Measurements from ENCODE around the gene HUWE1.
"Not testable (repeated sequence)": the region's sequence is repeated elsewhere in the genome, so short reads cannot be mapped to it uniquely, and the experiment has no call there.

The HUWE1 gene, protein sequence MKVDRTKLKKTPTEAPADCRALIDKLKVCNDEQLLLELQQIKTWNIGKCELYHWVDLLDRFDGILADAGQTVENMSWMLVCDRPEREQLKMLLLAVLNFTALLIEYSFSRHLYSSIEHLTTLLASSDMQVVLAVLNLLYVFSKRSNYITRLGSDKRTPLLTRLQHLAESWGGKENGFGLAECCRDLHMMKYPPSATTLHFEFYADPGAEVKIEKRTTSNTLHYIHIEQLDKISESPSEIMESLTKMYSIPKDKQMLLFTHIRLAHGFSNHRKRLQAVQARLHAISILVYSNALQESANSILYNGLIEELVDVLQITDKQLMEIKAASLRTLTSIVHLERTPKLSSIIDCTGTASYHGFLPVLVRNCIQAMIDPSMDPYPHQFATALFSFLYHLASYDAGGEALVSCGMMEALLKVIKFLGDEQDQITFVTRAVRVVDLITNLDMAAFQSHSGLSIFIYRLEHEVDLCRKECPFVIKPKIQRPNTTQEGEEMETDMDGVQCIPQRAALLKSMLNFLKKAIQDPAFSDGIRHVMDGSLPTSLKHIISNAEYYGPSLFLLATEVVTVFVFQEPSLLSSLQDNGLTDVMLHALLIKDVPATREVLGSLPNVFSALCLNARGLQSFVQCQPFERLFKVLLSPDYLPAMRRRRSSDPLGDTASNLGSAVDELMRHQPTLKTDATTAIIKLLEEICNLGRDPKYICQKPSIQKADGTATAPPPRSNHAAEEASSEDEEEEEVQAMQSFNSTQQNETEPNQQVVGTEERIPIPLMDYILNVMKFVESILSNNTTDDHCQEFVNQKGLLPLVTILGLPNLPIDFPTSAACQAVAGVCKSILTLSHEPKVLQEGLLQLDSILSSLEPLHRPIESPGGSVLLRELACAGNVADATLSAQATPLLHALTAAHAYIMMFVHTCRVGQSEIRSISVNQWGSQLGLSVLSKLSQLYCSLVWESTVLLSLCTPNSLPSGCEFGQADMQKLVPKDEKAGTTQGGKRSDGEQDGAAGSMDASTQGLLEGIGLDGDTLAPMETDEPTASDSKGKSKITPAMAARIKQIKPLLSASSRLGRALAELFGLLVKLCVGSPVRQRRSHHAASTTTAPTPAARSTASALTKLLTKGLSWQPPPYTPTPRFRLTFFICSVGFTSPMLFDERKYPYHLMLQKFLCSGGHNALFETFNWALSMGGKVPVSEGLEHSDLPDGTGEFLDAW (N-terminal part only)

DNA sequence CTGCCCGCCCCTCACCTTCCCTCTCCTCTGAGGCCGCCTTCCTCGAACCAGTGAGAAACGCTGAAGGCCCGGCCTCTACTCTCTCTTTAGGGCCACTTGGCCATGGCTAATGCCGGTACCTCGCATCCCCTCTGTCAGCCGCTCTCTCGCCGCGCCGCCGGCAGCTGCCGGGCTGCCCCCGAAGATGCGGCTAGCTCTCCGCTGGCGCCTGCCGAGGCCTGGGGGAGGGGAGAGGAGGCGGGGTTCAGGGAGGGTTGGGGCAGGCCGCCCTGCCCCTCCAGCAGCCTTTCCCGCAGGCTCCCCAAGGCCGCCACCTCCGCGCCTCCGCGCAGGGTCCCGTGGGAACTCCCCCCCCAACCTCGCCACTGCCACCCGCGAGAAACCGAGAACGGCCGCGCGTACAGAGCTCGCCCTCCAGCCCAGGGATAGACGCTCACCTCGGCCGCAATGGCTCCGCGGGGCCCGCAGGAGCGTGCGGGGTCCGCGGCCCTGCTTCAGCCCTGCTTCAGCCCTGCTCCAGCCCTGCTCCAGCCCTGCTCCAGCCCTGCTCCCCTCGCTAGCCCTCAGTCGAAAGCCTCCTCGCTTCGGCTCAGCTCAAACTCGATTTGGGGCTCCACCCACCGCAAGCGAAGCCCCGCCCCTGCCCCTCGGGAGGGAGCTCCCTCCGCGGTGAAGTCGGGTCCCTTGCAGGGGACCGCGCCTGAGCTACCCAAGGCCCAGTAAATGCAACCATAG, at the start of gene HUWE1:
Gene HUWE1, minus strand, starts transcription at position 569 of the 735 bp plus-strand sequence. CDS start 32,612 bp downstream, outside the sequence.
- Mint-ChIP-seq H3K9me3 (no peaks in the 10 kb centered on the region), H3K4me3 (peak within 1 kb of the TSS; percentile 95), H3K27ac (peak within 1 kb of the TSS; percentile 85), H3K4me1 (peaks cover 18% of the 10 kb centered on the region), H3K27me3 (no peaks in the 10 kb centered on the region), H3K36me3 (peaks cover 3% of the 10 kb centered on the region)
- DNase-seq (ENCODE audit: low spot score in 2 of 2) (peak; percentile 73 to 74), ATAC-seq (ENCODE audit: low read depth) (peak; percentile 45)

DNA sequence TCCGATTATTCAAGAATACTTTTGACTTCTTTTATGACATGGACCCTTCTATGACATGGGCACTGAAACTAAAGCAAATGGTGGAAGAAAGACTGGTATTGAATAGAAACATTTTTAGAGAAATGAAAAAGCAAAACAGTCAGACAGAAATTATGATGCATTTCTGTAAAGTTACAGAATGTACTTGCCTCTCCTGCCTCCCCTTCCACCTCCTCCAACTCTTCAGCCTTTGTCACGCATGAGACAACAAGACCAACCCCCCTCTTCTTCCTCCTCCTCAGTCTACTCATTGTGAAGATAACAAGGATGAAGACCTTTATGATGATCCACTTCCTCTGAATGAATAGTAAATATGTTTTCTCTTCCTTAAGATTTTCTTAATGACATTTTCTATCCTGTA, 46.3 kb upstream of the HUWE1 start:
- Mint-ChIP-seq H3K9me3 (no peaks in the 10 kb centered on the region), H3K27me3 (no peaks in the 10 kb centered on the region), H3K4me1 (peaks cover 18% of the 10 kb centered on the region), H3K27ac (no peak overlapping the region), H3K4me3 (no peak overlapping the region), H3K36me3 (no peaks in the 10 kb centered on the region)
- no peak for ATAC-seq (ENCODE audit: low read depth)
- no peak for DNase-seq (ENCODE audit: low spot score in 2 of 2)

GRCh38 chrX:53729751-53730150, 43.2 kb upstream of the HUWE1 start:
- no peak overlapping the region for H3K27ac Mint-ChIP-seq
- H3K27me3 Mint-ChIP-seq, result no peaks in the 10 kb centered on the region
- H3K4me1 Mint-ChIP-seq, result peaks cover 18% of the 10 kb centered on the region
- DNase-seq (ENCODE audit: low spot score in 2 of 2) (no peak), ATAC-seq (ENCODE audit: low read depth) (no peak)
- H3K36me3 Mint-ChIP-seq, result no peaks in the 10 kb centered on the region
- no peaks in the 10 kb centered on the region for H3K9me3 Mint-ChIP-seq
- H3K4me3 Mint-ChIP-seq, result no peak overlapping the region

DNA sequence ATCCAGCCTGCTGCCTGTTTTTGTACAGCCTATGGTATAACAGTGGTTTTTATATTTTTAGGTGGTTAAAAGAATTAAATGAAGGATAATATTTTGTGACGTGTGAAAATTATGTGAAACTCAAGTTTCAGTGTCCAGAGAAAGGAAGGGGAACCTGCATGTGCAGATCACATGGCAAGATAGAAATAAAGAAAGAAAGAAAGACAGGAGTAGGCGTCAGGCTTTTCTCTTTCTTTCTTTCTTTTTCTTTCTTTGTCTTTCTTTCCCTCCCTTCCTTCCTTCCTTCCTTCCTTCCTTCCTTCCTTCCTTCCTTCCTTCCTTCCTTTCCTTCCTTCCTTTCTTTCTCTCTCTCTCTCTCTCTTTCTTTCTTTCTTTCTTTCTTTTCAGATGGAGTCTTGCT, 42.0 kb upstream of the HUWE1 start:
- Mint-ChIP-seq H3K9me3 (no peaks in the 10 kb centered on the region), H3K27me3 (no peaks in the 10 kb centered on the region), H3K4me3 (no peak overlapping the region), H3K27ac (peak overlapping the region; percentile 26), H3K36me3 (no peaks in the 10 kb centered on the region), H3K4me1 (peaks cover 14% of the 10 kb centered on the region)
- no peak for DNase-seq (ENCODE audit: low spot score in 2 of 2)
- no peak for ATAC-seq (ENCODE audit: low read depth)

GRCh38 chrX:53724872-53725271, 38.4 kb upstream of the HUWE1 start:
- no peak overlapping the region for H3K27ac Mint-ChIP-seq
- no peaks in the 10 kb centered on the region for H3K27me3 Mint-ChIP-seq
- DNase-seq (ENCODE audit: low spot score in 2 of 2) (no peak), ATAC-seq (ENCODE audit: low read depth) (no peak)
- no peaks in the 10 kb centered on the region for H3K36me3 Mint-ChIP-seq
- no peak overlapping the region for H3K4me3 Mint-ChIP-seq
- peaks cover 7% of the 10 kb centered on the region for H3K4me1 Mint-ChIP-seq
- no peaks in the 10 kb centered on the region for H3K9me3 Mint-ChIP-seq

- Mint-ChIP-seq H3K4me3 (no peak overlapping the region), H3K36me3 (no peaks in the 10 kb centered on the region), H3K9me3 (no peaks in the 10 kb centered on the region), H3K27me3 (no peaks in the 10 kb centered on the region), H3K4me1 (peaks cover 6% of the 10 kb centered on the region), H3K27ac (no peak overlapping the region)
- ATAC-seq (ENCODE audit: low read depth), result no peak
- no peak for DNase-seq (ENCODE audit: low spot score in 2 of 2)
Observed at GRCh38 chrX:53723381-53723780, 36.9 kb upstream of the HUWE1 start.

DNA sequence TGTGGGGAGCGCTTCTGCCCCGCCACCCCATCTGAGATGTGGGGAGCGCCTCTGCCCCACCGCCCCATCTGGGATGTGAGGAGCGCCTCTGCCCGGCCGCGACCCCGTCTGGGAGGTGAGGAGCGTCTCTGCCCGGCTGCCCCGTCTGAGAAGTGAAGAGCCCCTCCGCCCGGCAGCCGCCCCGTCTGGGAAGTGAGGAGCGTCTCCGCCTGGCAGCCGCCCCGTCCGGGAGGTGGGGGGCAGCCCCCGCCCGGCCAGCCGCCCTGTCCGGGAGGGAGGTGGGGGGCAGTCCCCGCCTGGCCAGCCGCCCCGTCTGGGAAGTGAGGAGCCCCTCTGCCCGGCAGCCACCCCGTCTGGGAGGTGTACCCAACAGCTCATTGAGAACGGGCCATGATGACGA, 35.1 kb upstream of the HUWE1 start:
- H3K27me3 Mint-ChIP-seq; H3K27ac Mint-ChIP-seq; DNase-seq (ENCODE audit: low spot score in 2 of 2); ATAC-seq (ENCODE audit: low read depth); H3K36me3 Mint-ChIP-seq; H3K9me3 Mint-ChIP-seq; H3K4me3 Mint-ChIP-seq: not testable (repeated sequence)
- peaks cover 15% of the 10 kb centered on the region for H3K4me1 Mint-ChIP-seq

DNA sequence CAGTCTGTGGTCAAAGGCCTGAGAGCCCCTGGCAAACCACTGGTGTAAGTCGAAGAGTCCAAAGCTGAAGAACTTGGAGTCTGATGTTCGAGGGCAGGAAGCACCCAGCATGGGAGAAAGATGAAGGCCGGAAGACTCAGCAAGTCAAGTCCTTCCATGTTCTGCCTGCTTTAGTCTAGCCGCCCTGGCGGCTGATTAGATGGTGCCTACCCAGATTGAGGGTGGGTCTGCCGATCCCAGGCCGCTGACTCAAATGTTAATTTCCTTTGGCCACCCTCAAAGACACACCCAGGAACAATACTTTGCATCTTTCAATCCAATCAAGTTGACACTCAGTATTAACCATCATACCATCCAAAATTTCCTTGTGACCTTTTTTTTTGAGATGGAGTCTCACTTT, 33.1 kb upstream of the HUWE1 start:
- DNase-seq (ENCODE audit: low spot score in 2 of 2); H3K27ac Mint-ChIP-seq; H3K36me3 Mint-ChIP-seq; ATAC-seq (ENCODE audit: low read depth); H3K9me3 Mint-ChIP-seq; H3K4me3 Mint-ChIP-seq; H3K27me3 Mint-ChIP-seq: not testable (repeated sequence)
- peaks cover 26% of the 10 kb centered on the region for H3K4me1 Mint-ChIP-seq

DNA sequence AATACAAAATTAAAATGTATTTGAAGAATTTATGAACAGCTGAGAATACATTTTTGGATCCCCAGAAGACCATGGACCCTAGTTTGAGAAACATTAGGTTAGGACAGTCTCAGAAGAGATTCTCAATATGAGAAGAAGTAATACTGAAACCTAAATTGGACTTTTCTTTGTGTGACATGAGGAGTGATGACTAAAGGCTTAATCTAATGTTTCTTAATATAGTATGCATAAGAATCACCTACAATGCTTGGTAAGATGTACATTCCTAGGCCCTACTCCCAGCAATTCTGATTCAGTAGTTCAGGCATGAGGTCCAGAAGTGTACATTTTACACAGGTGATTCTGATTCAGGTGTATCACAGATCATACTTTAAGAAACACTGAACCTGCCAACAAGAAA, 31.6 kb upstream of the HUWE1 start:
- ATAC-seq (ENCODE audit: low read depth) (no peak), DNase-seq (ENCODE audit: low spot score in 2 of 2) (no peak)
- peaks cover 28% of the 10 kb centered on the region for H3K4me1 Mint-ChIP-seq
- no peaks in the 10 kb centered on the region for H3K9me3 Mint-ChIP-seq
- H3K27ac Mint-ChIP-seq, result peak overlapping the region; percentile 50
- H3K4me3 Mint-ChIP-seq, result no peak overlapping the region
- H3K36me3 Mint-ChIP-seq, result no peaks in the 10 kb centered on the region
- no peaks in the 10 kb centered on the region for H3K27me3 Mint-ChIP-seq

- no peak for ATAC-seq (ENCODE audit: low read depth)
- peaks cover 28% of the 10 kb centered on the region for H3K4me1 Mint-ChIP-seq
Observed at GRCh38 chrX:53717205-53717604, 30.7 kb upstream of the HUWE1 start.

GRCh38 chrX:53716328-53717088, 30.0 kb upstream of the HUWE1 start:
- no peaks in the 10 kb centered on the region for H3K36me3 Mint-ChIP-seq
- H3K4me1 Mint-ChIP-seq, result peaks cover 28% of the 10 kb centered on the region
- no peaks in the 10 kb centered on the region for H3K9me3 Mint-ChIP-seq
- peak overlapping the region; percentile 55 for H3K4me3 Mint-ChIP-seq
- ATAC-seq (ENCODE audit: low read depth) (peak; percentile 62), DNase-seq (ENCODE audit: low spot score in 2 of 2) (peak in 1 of 2 donors; percentile 21)
- no peaks in the 10 kb centered on the region for H3K27me3 Mint-ChIP-seq
- peak overlapping the region; percentile 98 for H3K27ac Mint-ChIP-seq

More at GRCh38 chrX:53717205-53717604, 30.7 kb upstream of the HUWE1 start:
- no peak overlapping the region for H3K4me3 Mint-ChIP-seq
- H3K9me3 Mint-ChIP-seq, result no peaks in the 10 kb centered on the region
- H3K27ac Mint-ChIP-seq, result peak overlapping the region; percentile 98
- DNase-seq (ENCODE audit: low spot score in 2 of 2), result no peak
- H3K27me3 Mint-ChIP-seq, result no peaks in the 10 kb centered on the region
- no peaks in the 10 kb centered on the region for H3K36me3 Mint-ChIP-seq

DNA sequence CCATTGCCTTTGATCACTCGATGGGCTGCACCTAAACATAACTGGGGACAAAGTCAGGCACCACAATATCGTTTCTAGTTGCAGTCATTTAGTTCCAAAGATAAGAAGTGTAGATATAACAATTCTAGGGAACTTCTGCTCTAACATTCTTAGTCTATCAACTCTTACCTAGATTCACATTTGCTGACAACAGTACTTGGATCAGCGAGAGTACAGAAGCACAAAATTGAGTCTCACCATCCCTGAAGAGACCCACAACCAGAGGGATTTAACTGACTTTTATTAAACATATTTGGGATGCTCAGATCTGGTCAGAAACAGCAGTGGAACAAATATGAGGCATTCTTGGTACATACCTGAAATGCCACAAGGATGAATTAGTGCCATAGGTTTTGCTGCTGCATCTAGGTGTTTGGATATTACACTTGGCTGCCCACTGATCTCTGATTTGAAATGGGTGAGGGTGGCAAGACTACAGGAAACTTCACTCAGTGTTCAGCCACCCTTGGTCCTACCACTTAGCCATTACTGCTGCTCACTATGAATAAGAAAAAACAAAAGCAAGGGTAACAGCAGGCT, 28.9 kb upstream of the HUWE1 start:
- Mint-ChIP-seq H3K27me3 (no peaks in the 10 kb centered on the region), H3K4me3 (peak overlapping the region; percentile 76), H3K36me3 (no peaks in the 10 kb centered on the region), H3K9me3 (no peaks in the 10 kb centered on the region), H3K4me1 (peaks cover 28% of the 10 kb centered on the region), H3K27ac (peak overlapping the region; percentile 98)
- DNase-seq (ENCODE audit: low spot score in 2 of 2) (no peak), ATAC-seq (ENCODE audit: low read depth) (no peak)
